Measurements from ENCODE around the gene AVPR2.

DNA sequence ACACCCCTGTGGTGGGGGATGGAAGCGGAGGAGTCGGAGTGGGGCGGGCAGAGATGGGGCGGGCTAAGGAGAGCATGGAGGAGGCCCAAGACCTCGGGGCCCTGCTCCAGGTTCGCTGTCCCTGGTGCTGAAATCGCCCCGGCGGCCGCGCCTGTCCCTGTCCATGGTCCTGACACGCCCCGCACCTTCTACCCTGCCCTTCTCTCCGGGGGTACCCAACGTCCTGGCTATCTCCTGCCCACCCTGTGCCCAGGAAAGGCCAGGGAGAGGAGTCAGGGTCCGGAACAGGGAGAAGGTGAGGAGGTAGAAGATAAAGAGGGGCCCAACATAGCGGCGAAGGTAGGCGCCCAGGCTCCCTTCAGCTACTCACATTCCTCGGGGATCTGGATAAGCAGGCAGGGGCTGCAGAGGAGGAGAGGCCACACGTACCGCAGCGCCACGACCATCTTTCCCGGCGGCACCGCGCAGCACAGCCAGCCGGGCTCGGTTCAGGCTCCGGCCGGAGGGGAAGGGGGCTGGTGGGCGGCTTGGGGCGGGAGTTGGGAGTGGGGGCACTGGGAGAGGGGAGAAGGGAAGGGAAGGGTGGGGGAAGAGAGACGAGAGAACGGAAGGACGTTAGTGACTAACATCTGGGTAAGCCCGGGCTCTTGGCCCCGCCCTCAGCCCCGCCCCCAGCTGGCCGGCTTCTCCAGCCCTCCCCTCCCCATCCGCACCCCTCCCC is 28.9 kb upstream of the AVPR2 start:
- TF ChIP-seq, protein P1, sequence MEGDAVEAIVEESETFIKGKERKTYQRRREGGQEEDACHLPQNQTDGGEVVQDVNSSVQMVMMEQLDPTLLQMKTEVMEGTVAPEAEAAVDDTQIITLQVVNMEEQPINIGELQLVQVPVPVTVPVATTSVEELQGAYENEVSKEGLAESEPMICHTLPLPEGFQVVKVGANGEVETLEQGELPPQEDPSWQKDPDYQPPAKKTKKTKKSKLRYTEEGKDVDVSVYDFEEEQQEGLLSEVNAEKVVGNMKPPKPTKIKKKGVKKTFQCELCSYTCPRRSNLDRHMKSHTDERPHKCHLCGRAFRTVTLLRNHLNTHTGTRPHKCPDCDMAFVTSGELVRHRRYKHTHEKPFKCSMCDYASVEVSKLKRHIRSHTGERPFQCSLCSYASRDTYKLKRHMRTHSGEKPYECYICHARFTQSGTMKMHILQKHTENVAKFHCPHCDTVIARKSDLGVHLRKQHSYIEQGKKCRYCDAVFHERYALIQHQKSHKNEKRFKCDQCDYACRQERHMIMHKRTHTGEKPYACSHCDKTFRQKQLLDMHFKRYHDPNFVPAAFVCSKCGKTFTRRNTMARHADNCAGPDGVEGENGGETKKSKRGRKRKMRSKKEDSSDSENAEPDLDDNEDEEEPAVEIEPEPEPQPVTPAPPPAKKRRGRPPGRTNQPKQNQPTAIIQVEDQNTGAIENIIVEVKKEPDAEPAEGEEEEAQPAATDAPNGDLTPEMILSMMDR (IDR thresholded peaks at IDR 0.05): no peak
- no peak for TF ChIP-seq POLR2A (IDR thresholded peaks at IDR 0.05; ENCODE audit: low read depth)
- no peak for TF ChIP-seq EP300 (IDR thresholded peaks at IDR 0.05)

Data from esophagus muscularis mucosa (tissue), 4 donors.